ENCODE data around the gene DRD2.
"Not testable (repeated sequence)": the region's sequence is repeated elsewhere in the genome, so short reads cannot be mapped to it uniquely, and the experiment has no call there.

The DRD2 gene

GRCh38 chr11:113475160-113475761 lies at the start of gene DRD2:
Gene DRD2 (minus strand): TSS chr11:113475398. CDS start chr11:113424651, 50,747 bp downstream.
- DNase-seq, result no peak

- DNase-seq, result not testable (repeated sequence)
Measured at GRCh38 chr11:113523906-113524305, 48.7 kb upstream of the DRD2 start.

GRCh38 chr11:113521737-113522517 lies 46.7 kb upstream of the DRD2 start:
- no peak for DNase-seq

GRCh38 chr11:113519989-113520613 lies 44.9 kb upstream of the DRD2 start:
- no peak for DNase-seq

GRCh38 chr11:113518716-113519495 lies 43.7 kb upstream of the DRD2 start:
- DNase-seq, result no peak

- DNase-seq, result no peak
Measured at GRCh38 chr11:113517361-113517760, 42.2 kb upstream of the DRD2 start.

- no peak for DNase-seq
Measured at GRCh38 chr11:113514856-113515255, 39.7 kb upstream of the DRD2 start.

GRCh38 chr11:113507341-113507740 lies 32.1 kb upstream of the DRD2 start:
- no peak for DNase-seq

GRCh38 chr11:113506893-113507292 lies 31.7 kb upstream of the DRD2 start:
- DNase-seq, result no peak

GRCh38 chr11:113506461-113506860 lies 31.3 kb upstream of the DRD2 start:
- no peak for DNase-seq

GRCh38 chr11:113505541-113506375 lies 30.6 kb upstream of the DRD2 start:
- DNase-seq, result no peak

- no peak for DNase-seq
Measured at GRCh38 chr11:113505046-113505445, 29.8 kb upstream of the DRD2 start.

- no peak for DNase-seq
Measured at GRCh38 chr11:113504586-113504985, 29.4 kb upstream of the DRD2 start.

GRCh38 chr11:113504071-113504470 lies 28.9 kb upstream of the DRD2 start:
- no peak for DNase-seq

- DNase-seq, result no peak
Measured at GRCh38 chr11:113497066-113497910, 22.1 kb upstream of the DRD2 start.

GRCh38 chr11:113496026-113496651 lies 20.9 kb upstream of the DRD2 start:
- no peak for DNase-seq

GRCh38 chr11:113494021-113494420 lies 18.8 kb upstream of the DRD2 start:
- no peak for DNase-seq

- no peak for DNase-seq
Measured at GRCh38 chr11:113493206-113493605, 18.0 kb upstream of the DRD2 start.

- DNase-seq, result no peak
Measured at GRCh38 chr11:113488931-113489351, 13.7 kb upstream of the DRD2 start.

GRCh38 chr11:113487622-113488021 lies 12.4 kb upstream of the DRD2 start:
- DNase-seq, result no peak

- DNase-seq, result no peak
Measured at GRCh38 chr11:113484223-113484622, 9.0 kb upstream of the DRD2 start.
